K562 (cell line): ENCODE data around the gene MLH1. TPM values are rescaled to one million over a fixed set of nuclear protein-coding genes. Genes with fewer than 3 reads are reported as not detected.

Experiments used
- ATAC-seq: fragments of 200-7000 bp; cut with Tn5 transposase; 3 replicates; pipeline ENCODE4 v1.9.1; 2020; ENCODE audit warnings: moderate library complexity
- BruUV-seq: library from RNA; stranded (reverse); fragments of 400-500 nt; replicated peaks from 2 replicates; lab custom pipeline; 2021; lab: Mats Ljungman, UMichigan
- CTCF ChIA-PET: fragments of 300-600 bp; formaldehyde crosslinking; extraction: SDS; loops from one replicate; lab custom pipeline; 2021; ENCODE audit warnings: low intra/inter-chr PET ratio; lab: Yijun Ruan, JAX
- POLR2A ChIA-PET: fragments of 300-600, 350-650 bp; sonication (Branson Sonifier 250); formaldehyde crosslinking; extraction: SDS; loops from one replicate; lab custom pipeline; 2021; ENCODE audit warnings: antibody characterized with exemption, inconsistent platforms; lab: Yijun Ruan, JAX
- DNase-seq, 4 experiments: peaks; one replicate each; pipeline versions ENCODE4 v3.0.0 to v3.0.0-alpha.2; 2011 to 2018; ENCODE audit warnings: low spot score in 3 of 4, mixed read lengths in 3 of 4; ENCODE audit errors: extremely low read depth in 1 of 4
- FAIRE-seq: peaks from 2 replicates; lab custom pipeline; 2011; peaks lifted over from hg19 to GRCh38; lab: Jason Lieb, UNC
- H2AFZ ChIP-seq: 2 replicates; pipeline ENCODE4 v1.6.0; 2011; ENCODE audit warnings: low read depth, low read length, control low read depth, inconsistent platforms
- H3K27ac ChIP-seq: fragments of 200-600 bp; 3 replicates; pipeline ENCODE4 v1.8.0; 2011; ENCODE audit warnings: low read depth, mild to moderate bottlenecking, control low read depth, inconsistent platforms, low read length, moderate library complexity, mixed read lengths; ENCODE audit errors: extremely low read depth
- H3K27me3 ChIP-seq, 2 experiments: fragments of 300-600 bp in 1 of 2; 2 replicates in 1 of 2; 3 replicates in 1 of 2; pipeline versions ENCODE4 v1.6.0 to v1.8.0; 2011; ENCODE audit warnings: inconsistent platforms in 2 of 2, low read length in 2 of 2, mild to moderate bottlenecking in 1 of 2, mixed read lengths in 1 of 2, moderate library complexity in 1 of 2; ENCODE audit not compliant: control insufficient read depth in 2 of 2, insufficient read depth in 2 of 2
- H3K36me3 ChIP-seq: fragments of 300-600 bp; 3 replicates; pipeline ENCODE4 v1.8.0; 2011; ENCODE audit warnings: mild to moderate bottlenecking, low read length, inconsistent platforms; ENCODE audit not compliant: control insufficient read depth, insufficient read depth
- H3K4me1 ChIP-seq, 2 experiments: fragments of 200-600 bp in 1 of 2; replicated peaks in 1 of 2; 2 replicates in 1 of 2; 3 replicates in 1 of 2; pipeline versions ENCODE4 v1.5.1 to v1.8.0; 2011; ENCODE audit warnings: inconsistent platforms in 2 of 2, low read length in 2 of 2, mild to moderate bottlenecking in 1 of 2, mixed read lengths in 1 of 2, moderate library complexity in 1 of 2; ENCODE audit not compliant: control insufficient read depth in 2 of 2, insufficient read depth in 2 of 2
- H3K4me2 ChIP-seq: 2 replicates; pipeline ENCODE4 v1.6.1; 2011; ENCODE audit warnings: low read length, control low read depth, inconsistent platforms, mixed read lengths; ENCODE audit not compliant: insufficient read depth
- H3K4me3 ChIP-seq: fragments of 200-600 bp; sonication (generic), shearing (Covaris generic); 2 replicates; pipeline ENCODE4 v1.5.1; 2016; ENCODE audit warnings: control low read depth, inconsistent platforms
- H3K79me2 ChIP-seq: fragments of 200-600 bp; 3 replicates; pipeline ENCODE4 v1.8.0; 2011; ENCODE audit warnings: low read length, inconsistent platforms; ENCODE audit not compliant: control insufficient read depth, insufficient read depth
- H3K9ac ChIP-seq, 2 experiments: 2 replicates each; pipeline versions ENCODE4 v1.6.0 to v1.6.1; 2011; ENCODE audit warnings: low read depth in 2 of 2, low read length in 2 of 2, control low read depth in 1 of 2, inconsistent platforms in 1 of 2, mild to moderate bottlenecking in 1 of 2, mixed read lengths in 1 of 2; ENCODE audit not compliant: insufficient read depth in 1 of 2
- H3K9me1 ChIP-seq: one replicate; pipeline ENCODE4 v1.6.0; 2011; ENCODE audit warnings: inconsistent platforms, mild to moderate bottlenecking, low read length, moderate library complexity; ENCODE audit not compliant: control insufficient read depth, insufficient read depth
- H3K9me3 ChIP-seq: replicated peaks from 2 replicates; pipeline ENCODE4 v1.5.1; 2011; ENCODE audit warnings: low read depth, low read length, inconsistent platforms; ENCODE audit not compliant: control insufficient read depth, insufficient read depth
- H4K20me1 ChIP-seq: replicated peaks from 2 replicates; pipeline ENCODE4 v1.6.1; 2011; ENCODE audit warnings: low read length, inconsistent platforms, mixed read lengths; ENCODE audit not compliant: control insufficient read depth, insufficient read depth
- BCL6 ChIP-seq: fragments of 250-450 bp; sonication (Bioruptor Pico); IDR thresholded peaks from 2 replicates; pipeline ENCODE4 v1.4.0; 2020
- MAFK ChIP-seq: IDR thresholded peaks from 2 replicates; pipeline ENCODE4 v1.6.1; 2011; ENCODE audit warnings: low read length, improper control_type of control experiment
- MAZ ChIP-seq, 2 experiments: fragments of 450-650 bp in 1 of 2; sonication (generic) in 1 of 2; formaldehyde crosslinking; IDR thresholded peaks in 1 of 2; conservative IDR thresholded peaks in 1 of 2; 2 replicates each; pipeline versions ENCODE4 v1.4.0 to v1.5.0; 2020; ENCODE audit warnings: mild to moderate bottlenecking in 1 of 2, missing genetic modification reagents in 1 of 2
- MED1 ChIP-seq: sonication (generic); formaldehyde crosslinking; IDR thresholded peaks from 2 replicates; pipeline ENCODE4 v1.8.1; 2023; ENCODE audit warnings: missing genetic modification reagents, borderline replicate concordance
- PCBP2 ChIP-seq: fragments of 200-400 bp; formaldehyde crosslinking; IDR thresholded peaks from 2 replicates; pipeline ENCODE4 v1.6.1; 2018; ENCODE audit warnings: low read length, low read depth, mild to moderate bottlenecking, moderate library complexity; ENCODE audit not compliant: poor library complexity, severe bottlenecking
- PHB ChIP-seq: fragments of 250-450 bp; sonication (Bioruptor Pico); IDR thresholded peaks from 2 replicates; pipeline ENCODE4 v1.5.0; 2021
- SMC3 ChIP-seq: conservative IDR thresholded peaks from 2 replicates; pipeline ENCODE4 v1.6.1; 2011; ENCODE audit warnings: low read depth, low read length, improper control_type of control experiment; ENCODE audit not compliant: insufficient read depth
- WHSC1 ChIP-seq: IDR thresholded peaks from one replicate; pipeline ENCODE4 v1.6.1; 2012; ENCODE audit warnings: low read length, control low read depth, inconsistent platforms
- ZFX ChIP-seq: sonication (generic); formaldehyde crosslinking; IDR thresholded peaks from 2 replicates; pipeline ENCODE4 v1.8.0; 2022; ENCODE audit warnings: mild to moderate bottlenecking, missing genetic modification reagents, moderate library complexity
- ZMIZ1 ChIP-seq, 2 experiments: fragments of 150-350 bp in 1 of 2; IDR thresholded peaks; 2 replicates each; pipeline ENCODE4 v1.6.1; 2012 to 2016; ENCODE audit warnings: low read depth in 2 of 2, low read length in 2 of 2, mild to moderate bottlenecking in 1 of 2, moderate library complexity in 1 of 2
- ZNF511 ChIP-seq: sonication (generic); formaldehyde crosslinking; IDR thresholded peaks from 2 replicates; pipeline ENCODE4 v1.8.0; 2022; ENCODE audit warnings: mild to moderate bottlenecking, missing genetic modification reagents
- ZNF551 ChIP-seq: fragments of 250-450 bp; sonication (Bioruptor Pico); IDR thresholded peaks from 2 replicates; pipeline ENCODE4 v1.5.0; 2021; ENCODE audit warnings: mild to moderate bottlenecking, moderate library complexity
- ZNF766 ChIP-seq: fragments of 200-800 bp; sonication (Bioruptor generic); conservative IDR thresholded peaks from 2 replicates; pipeline ENCODE4 v1.6.1; 2016; ENCODE audit warnings: missing genetic modification characterization, missing compliant biosample characterization
- ZNF79 ChIP-seq: fragments of 250-450 bp; sonication (Bioruptor Pico); IDR thresholded peaks from 2 replicates; pipeline ENCODE4 v1.4.0; 2020; ENCODE audit warnings: low read depth, mild to moderate bottlenecking, moderate library complexity
- WGBS: fragments of 100-300 bp; shearing (Covaris generic); methylation state at CpG from one replicate; pipeline ENCODE4 v1.1.6; 2016; ENCODE audit warnings: low coverage, mixed read lengths; ENCODE audit not compliant: insufficient coverage; ENCODE audit errors: missing lambda C conversion rate; 5-methylcytosine and 5-hydroxymethylcytosine counted together
- in situ Hi-C: fragments of 300-500 bp; cut with MboI; formaldehyde crosslinking; loops from 4 replicates; pipeline ENCODE4 v1.15.0; 2018; ENCODE audit warnings: inconsistent platforms, mixed read lengths
- intact Hi-C: fragments of 100-400 bp; cut with micrococcal nuclease; formaldehyde crosslinking; loops from 2 replicates; pipeline ENCODE4 v1.14.2; 2022
- polyA plus RNA-seq, 8 experiments: library from polyadenylated mRNA; depleted of rRNA in 4 of 8; stranded (reverse) in 5 of 8; unstranded in 3 of 8; fragments of >200 nt; fragmentation: Nextera tagmentation in 2 of 8; fragmentation: Illumina TruSeq in 1 of 8; extraction: Ambion mirVana in 2 of 8; extraction: Trizol in 1 of 8; gene quantifications; 2 replicates each; pipeline versions ENCODE4 v1.2.1 to v1.2.3, GENCODE V29; 2011 to 2014; ENCODE audit warnings: inconsistent platforms in 1 of 8, missing spikeins in 1 of 8
- total RNA-seq, 7 experiments: library from RNA; depleted of rRNA in 6 of 7; stranded (reverse); fragments of >200 nt in 6 of 7; fragmentation: Illumina TruSeq in 2 of 7; extraction: Trizol in 2 of 7; gene quantifications; 2 replicates each; pipeline versions ENCODE4 v1.2.1 to v1.2.3, GENCODE V29; 2011 to 2021; ENCODE audit warnings: low replicate concordance in 1 of 7
- TF ChIP-seq, protein P1 (sequence below): fragments of 450-650 bp; IDR thresholded peaks from 2 replicates; pipeline ENCODE4 v1.6.1; 2016; ENCODE audit warnings: mild to moderate bottlenecking
- TF ChIP-seq, protein P2 (sequence below): IDR thresholded peaks from 2 replicates; pipeline ENCODE4 v1.6.1; 2011; ENCODE audit not compliant: insufficient read length; ENCODE audit errors: extremely low read depth

The MLH1 gene
- total and polyA plus RNA-seq, 9 of the 15 experiments (the other 6 are each of a cell fraction or from before 2014, with no cell fraction given): 76.4 to 155 (median 117) TPM

DNA sequence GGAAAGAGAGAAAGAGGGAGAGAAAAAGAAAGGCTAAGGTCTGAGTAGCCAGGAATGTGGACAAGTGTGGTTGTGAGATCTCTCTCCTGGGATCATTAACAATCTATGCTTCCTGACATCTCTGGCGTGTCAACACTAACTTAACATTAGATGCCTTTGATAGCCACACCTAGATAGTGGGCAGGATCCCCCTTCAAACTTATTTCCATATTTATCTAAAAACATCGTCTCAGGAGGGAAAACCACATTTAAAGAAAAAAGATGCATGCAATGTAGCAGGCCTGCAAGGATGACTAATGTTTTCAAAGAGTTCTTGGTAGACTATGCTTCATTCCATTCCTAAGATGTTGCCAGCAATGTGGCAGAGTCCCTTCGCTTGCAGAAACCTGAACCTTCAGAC is 80.9 kb downstream of the MLH1 start:
- no peak overlapping the region for H3K4me2 ChIP-seq
- ATAC-seq (no peak), DNase-seq (no peak), FAIRE-seq (no peak)
- no peaks in the 10 kb centered on the region for H3K9me1 ChIP-seq
- peaks cover 32% of the 10 kb centered on the region for H3K36me3 ChIP-seq
- ChIA-PET POLR2A (no interaction called here), CTCF (no interaction called here)
- intact Hi-C loops (no loop called here), in situ Hi-C loops (no loop called here)
- no peaks in the 10 kb centered on the region for H4K20me1 ChIP-seq
- H3K4me3 ChIP-seq: no peak overlapping the region
- H3K9me3 ChIP-seq: no peaks in the 10 kb centered on the region
- H3K4me1 ChIP-seq: no peaks in the 10 kb centered on the region
- no TSS peak for BruUV-seq
- WGBS: 68% methylated on average over 3 of the region's 3 CpGs
- no peak for TF ChIP-seq ZNF551 (CRISPR knock-in tag)
- TF ChIP-seq ZMIZ1 (IDR thresholded peaks at IDR 0.05; ENCODE audit: low read depth in 2 of 2, low read length in 2 of 2): no peak
- TF ChIP-seq, protein P1, sequence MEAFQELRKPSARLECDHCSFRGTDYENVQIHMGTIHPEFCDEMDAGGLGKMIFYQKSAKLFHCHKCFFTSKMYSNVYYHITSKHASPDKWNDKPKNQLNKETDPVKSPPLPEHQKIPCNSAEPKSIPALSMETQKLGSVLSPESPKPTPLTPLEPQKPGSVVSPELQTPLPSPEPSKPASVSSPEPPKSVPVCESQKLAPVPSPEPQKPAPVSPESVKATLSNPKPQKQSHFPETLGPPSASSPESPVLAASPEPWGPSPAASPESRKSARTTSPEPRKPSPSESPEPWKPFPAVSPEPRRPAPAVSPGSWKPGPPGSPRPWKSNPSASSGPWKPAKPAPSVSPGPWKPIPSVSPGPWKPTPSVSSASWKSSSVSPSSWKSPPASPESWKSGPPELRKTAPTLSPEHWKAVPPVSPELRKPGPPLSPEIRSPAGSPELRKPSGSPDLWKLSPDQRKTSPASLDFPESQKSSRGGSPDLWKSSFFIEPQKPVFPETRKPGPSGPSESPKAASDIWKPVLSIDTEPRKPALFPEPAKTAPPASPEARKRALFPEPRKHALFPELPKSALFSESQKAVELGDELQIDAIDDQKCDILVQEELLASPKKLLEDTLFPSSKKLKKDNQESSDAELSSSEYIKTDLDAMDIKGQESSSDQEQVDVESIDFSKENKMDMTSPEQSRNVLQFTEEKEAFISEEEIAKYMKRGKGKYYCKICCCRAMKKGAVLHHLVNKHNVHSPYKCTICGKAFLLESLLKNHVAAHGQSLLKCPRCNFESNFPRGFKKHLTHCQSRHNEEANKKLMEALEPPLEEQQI: no peak
- TF ChIP-seq SMC3: no peak
- no peak for TF ChIP-seq PCBP2
- no peak for TF ChIP-seq ZNF511 (CRISPR knock-in tag)
- TF ChIP-seq, protein P2, sequence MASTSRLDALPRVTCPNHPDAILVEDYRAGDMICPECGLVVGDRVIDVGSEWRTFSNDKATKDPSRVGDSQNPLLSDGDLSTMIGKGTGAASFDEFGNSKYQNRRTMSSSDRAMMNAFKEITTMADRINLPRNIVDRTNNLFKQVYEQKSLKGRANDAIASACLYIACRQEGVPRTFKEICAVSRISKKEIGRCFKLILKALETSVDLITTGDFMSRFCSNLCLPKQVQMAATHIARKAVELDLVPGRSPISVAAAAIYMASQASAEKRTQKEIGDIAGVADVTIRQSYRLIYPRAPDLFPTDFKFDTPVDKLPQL: no peak
- TF ChIP-seq MED1: no peak
- no peak for TF ChIP-seq BCL6 (CRISPR knock-in tag)
- TF ChIP-seq ZNF79 (CRISPR knock-in tag): no peak
- no peak for TF ChIP-seq WHSC1
- TF ChIP-seq MAZ (CRISPR knock-in tag; conservative IDR thresholded peaks at IDR 0.05 in 1 of 2, IDR thresholded peaks at IDR 0.05 in 1 of 2): no peak
- TF ChIP-seq ZNF766: no peak
- TF ChIP-seq ZFX (CRISPR knock-in tag): no peak
- TF ChIP-seq MAFK: no peak
- TF ChIP-seq PHB (CRISPR knock-in tag): no peak
- H3K79me2 ChIP-seq: no peaks in the 10 kb centered on the region
- no peak overlapping the region for H3K9ac ChIP-seq
- H2AFZ ChIP-seq: no peak overlapping the region
- no peak overlapping the region for H3K27ac ChIP-seq
- H3K27me3 ChIP-seq: no peaks in the 10 kb centered on the region
